ENCODE results near the gene RORC. TPM values are rescaled to one million over a fixed set of nuclear protein-coding genes. Genes with fewer than 3 reads are reported as not detected.

The RORC gene
- total and polyA plus RNA-seq, 2 donors from 2014 or later: 19.1 to 34.5 TPM

- no peak overlapping the region for H3K27ac ChIP-seq (ENCODE audit: low read depth in 2 of 2, low read length in 2 of 2)
- H3K36me3 ChIP-seq (ENCODE audit: control insufficient read depth in 2 of 3, insufficient read depth in 3 of 3, low read length in 3 of 3): peaks cover 0 to 24% (median 6%) of the 10 kb centered on the region in 3 donors
- H3K9me3 ChIP-seq (ENCODE audit: control insufficient read depth in 2 of 3, insufficient read depth in 1 of 3, low read length in 3 of 3): no peaks in the 10 kb centered on the region
- FAIRE-seq (no peak), DNase-seq (no peak)
- H3K9ac ChIP-seq (ENCODE audit: low read length in 3 of 3): no peak overlapping the region
- intact Hi-C loops (cut with DNase I): no loop called here
- no peak overlapping the region for H3K4me3 ChIP-seq (ENCODE audit: low read length in 3 of 3)
- H3K4me1 ChIP-seq (ENCODE audit: control insufficient read depth in 2 of 3, insufficient read depth in 2 of 3, low read depth in 1 of 3, low read length in 3 of 3): no peaks in the 10 kb centered on the region
- no peak for TF ChIP-seq CTCF (IDR thresholded peaks at IDR 0.05; ENCODE audit: borderline replicate concordance, extremely low read depth, insufficient read depth)
- no peaks in the 10 kb centered on the region for H3K27me3 ChIP-seq (ENCODE audit: control insufficient read depth, insufficient read depth, low read length)
These were observed 24.5 kb downstream of the RORC start for GRCh38 chr1:151807131-151807530.

- intact Hi-C loops (cut with DNase I): no loop called here
- Histone ChIP-seq H3K4me1 (ENCODE audit: control insufficient read depth in 2 of 3, insufficient read depth in 2 of 3, low read depth in 1 of 3, low read length in 3 of 3) (no peaks in the 10 kb centered on the region), H3K36me3 (ENCODE audit: control insufficient read depth in 2 of 3, insufficient read depth in 3 of 3, low read length in 3 of 3) (peaks cover 0 to 21% (median 5%) of the 10 kb centered on the region in 3 donors), H3K4me3 (ENCODE audit: low read length in 3 of 3) (no peak overlapping the region), H3K27ac (ENCODE audit: low read depth in 2 of 2, low read length in 2 of 2) (no peak overlapping the region), H3K9me3 (ENCODE audit: control insufficient read depth in 2 of 3, insufficient read depth in 1 of 3, low read length in 3 of 3) (no peaks in the 10 kb centered on the region), H3K27me3 (ENCODE audit: control insufficient read depth, insufficient read depth, low read length) (no peaks in the 10 kb centered on the region), H3K9ac (ENCODE audit: low read length in 3 of 3) (no peak overlapping the region)
- FAIRE-seq: no peak
- DNase-seq: no peak
- TF ChIP-seq CTCF (IDR thresholded peaks at IDR 0.05; ENCODE audit: borderline replicate concordance, extremely low read depth, insufficient read depth): no peak
These were observed 25.4 kb downstream of the RORC start for GRCh38 chr1:151806170-151806569.

- intact Hi-C loops (cut with DNase I): no loop called here
- Histone ChIP-seq H3K4me1 (ENCODE audit: control insufficient read depth in 2 of 3, insufficient read depth in 2 of 3, low read depth in 1 of 3, low read length in 3 of 3) (no peaks in the 10 kb centered on the region), H3K4me3 (ENCODE audit: low read length in 3 of 3) (no peak within 1 kb of the TSS), H3K9me3 (ENCODE audit: control insufficient read depth in 2 of 3, insufficient read depth in 1 of 3, low read length in 3 of 3) (no peaks in the 10 kb centered on the region), H3K27ac (ENCODE audit: low read depth in 2 of 2, low read length in 2 of 2) (no peak within 1 kb of the TSS), H3K36me3 (ENCODE audit: control insufficient read depth in 2 of 3, insufficient read depth in 3 of 3, low read length in 3 of 3) (peaks cover 0 to 21% (median 4%) of the 10 kb centered on the region in 3 donors), H3K9ac (ENCODE audit: low read length in 3 of 3) (no peak within 1 kb of the TSS), H3K27me3 (ENCODE audit: control insufficient read depth, insufficient read depth, low read length) (no peaks in the 10 kb centered on the region)
- TF ChIP-seq CTCF (IDR thresholded peaks at IDR 0.05; ENCODE audit: borderline replicate concordance, extremely low read depth, insufficient read depth): no peak
- no peak for DNase-seq
- FAIRE-seq: no peak
These were observed 26.4 kb downstream of the RORC start, which contains the start of gene LINGO4 for GRCh38 chr1:151805066-151805820. Gene LINGO4, minus strand, starts transcription at chr1:151805419. Its CDS starts 2,715 bp downstream, at chr1:151802704.
